GF-D8 (cell line): Measurements from ENCODE around the gene PRKAB2.
"Not testable (repeated sequence)": the region's sequence is repeated elsewhere in the genome, so short reads cannot be mapped to it uniquely, and the experiment has no call there.

Experiments used
- DNase-seq: peaks from one replicate; lab custom pipeline; 2025; lab: John Stamatoyannopoulos, UW

The PRKAB2 gene

GRCh38 chr1:147109762-147110161 lies 62.5 kb downstream of the PRKAB2 start:
- no peak for DNase-seq

GRCh38 chr1:147109041-147109440 lies 63.2 kb downstream of the PRKAB2 start:
- no peak for DNase-seq

- DNase-seq = not testable (repeated sequence)
Measured at GRCh38 chr1:147106407-147106881, 65.8 kb downstream of the PRKAB2 start.

GRCh38 chr1:147105909-147106308 lies 66.4 kb downstream of the PRKAB2 start:
- no peak for DNase-seq
